Measurements from ENCODE around the gene LCE3E.

The LCE3E gene

DNA sequence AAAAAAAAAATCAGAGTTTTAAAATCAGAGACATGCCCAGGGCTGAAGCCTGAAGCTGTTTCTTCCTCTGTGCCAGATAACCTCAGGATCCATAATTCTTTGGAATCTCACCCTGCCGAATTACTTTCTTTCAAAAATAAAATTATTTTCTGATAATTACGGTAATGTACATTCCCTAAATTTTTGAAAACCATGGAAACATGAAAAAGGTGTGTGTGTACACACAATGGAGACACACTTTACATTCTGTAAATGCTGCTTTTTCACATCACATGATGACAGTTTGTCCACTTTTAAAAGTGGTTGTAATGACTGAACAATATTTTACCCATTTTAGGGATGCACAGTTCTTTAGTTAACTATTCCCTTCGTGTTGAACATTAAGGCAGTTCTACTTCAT lies 30.8 kb downstream of the LCE3E start:
- TF ChIP-seq CREB1 (IDR thresholded peaks at IDR 0.05; ENCODE audit: low read depth) = no peak
- no peak for TF ChIP-seq YY1 (IDR thresholded peaks at IDR 0.05; ENCODE audit: low read depth)
- TF ChIP-seq FOXM1 (IDR thresholded peaks at IDR 0.05; ENCODE audit: borderline replicate concordance, low read depth) = no peak
- TF ChIP-seq, protein P1, sequence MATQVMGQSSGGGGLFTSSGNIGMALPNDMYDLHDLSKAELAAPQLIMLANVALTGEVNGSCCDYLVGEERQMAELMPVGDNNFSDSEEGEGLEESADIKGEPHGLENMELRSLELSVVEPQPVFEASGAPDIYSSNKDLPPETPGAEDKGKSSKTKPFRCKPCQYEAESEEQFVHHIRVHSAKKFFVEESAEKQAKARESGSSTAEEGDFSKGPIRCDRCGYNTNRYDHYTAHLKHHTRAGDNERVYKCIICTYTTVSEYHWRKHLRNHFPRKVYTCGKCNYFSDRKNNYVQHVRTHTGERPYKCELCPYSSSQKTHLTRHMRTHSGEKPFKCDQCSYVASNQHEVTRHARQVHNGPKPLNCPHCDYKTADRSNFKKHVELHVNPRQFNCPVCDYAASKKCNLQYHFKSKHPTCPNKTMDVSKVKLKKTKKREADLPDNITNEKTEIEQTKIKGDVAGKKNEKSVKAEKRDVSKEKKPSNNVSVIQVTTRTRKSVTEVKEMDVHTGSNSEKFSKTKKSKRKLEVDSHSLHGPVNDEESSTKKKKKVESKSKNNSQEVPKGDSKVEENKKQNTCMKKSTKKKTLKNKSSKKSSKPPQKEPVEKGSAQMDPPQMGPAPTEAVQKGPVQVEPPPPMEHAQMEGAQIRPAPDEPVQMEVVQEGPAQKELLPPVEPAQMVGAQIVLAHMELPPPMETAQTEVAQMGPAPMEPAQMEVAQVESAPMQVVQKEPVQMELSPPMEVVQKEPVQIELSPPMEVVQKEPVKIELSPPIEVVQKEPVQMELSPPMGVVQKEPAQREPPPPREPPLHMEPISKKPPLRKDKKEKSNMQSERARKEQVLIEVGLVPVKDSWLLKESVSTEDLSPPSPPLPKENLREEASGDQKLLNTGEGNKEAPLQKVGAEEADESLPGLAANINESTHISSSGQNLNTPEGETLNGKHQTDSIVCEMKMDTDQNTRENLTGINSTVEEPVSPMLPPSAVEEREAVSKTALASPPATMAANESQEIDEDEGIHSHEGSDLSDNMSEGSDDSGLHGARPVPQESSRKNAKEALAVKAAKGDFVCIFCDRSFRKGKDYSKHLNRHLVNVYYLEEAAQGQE (IDR thresholded peaks at IDR 0.05; ENCODE audit: low read depth) = no peak
- TF ChIP-seq TCF12 (IDR thresholded peaks at IDR 0.05; ENCODE audit: low read depth) = no peak
- TF ChIP-seq NFIC (IDR thresholded peaks at IDR 0.05) = no peak
- TF ChIP-seq, protein P2, sequence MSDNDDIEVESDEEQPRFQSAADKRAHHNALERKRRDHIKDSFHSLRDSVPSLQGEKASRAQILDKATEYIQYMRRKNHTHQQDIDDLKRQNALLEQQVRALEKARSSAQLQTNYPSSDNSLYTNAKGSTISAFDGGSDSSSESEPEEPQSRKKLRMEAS (IDR thresholded peaks at IDR 0.05) = no peak
- TF ChIP-seq EGR1 (IDR thresholded peaks at IDR 0.05) = no peak
- TF ChIP-seq TEAD4 (IDR thresholded peaks at IDR 0.05) = no peak
- TF ChIP-seq ZBTB7A (IDR thresholded peaks at IDR 0.05; ENCODE audit: low read depth) = no peak
- no peak for TF ChIP-seq TAF1 (IDR thresholded peaks at IDR 0.05; ENCODE audit: low read depth)
- TF ChIP-seq, protein P3, sequence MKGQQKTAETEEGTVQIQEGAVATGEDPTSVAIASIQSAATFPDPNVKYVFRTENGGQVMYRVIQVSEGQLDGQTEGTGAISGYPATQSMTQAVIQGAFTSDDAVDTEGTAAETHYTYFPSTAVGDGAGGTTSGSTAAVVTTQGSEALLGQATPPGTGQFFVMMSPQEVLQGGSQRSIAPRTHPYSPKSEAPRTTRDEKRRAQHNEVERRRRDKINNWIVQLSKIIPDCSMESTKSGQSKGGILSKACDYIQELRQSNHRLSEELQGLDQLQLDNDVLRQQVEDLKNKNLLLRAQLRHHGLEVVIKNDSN (IDR thresholded peaks at IDR 0.05) = no peak
- no peak for TF ChIP-seq EP300 (IDR thresholded peaks at IDR 0.05; ENCODE audit: borderline replicate concordance)
- no peak for TF ChIP-seq RAD21 (IDR thresholded peaks at IDR 0.05; ENCODE audit: low read depth)
- no peak for TF ChIP-seq CEBPB (IDR thresholded peaks at IDR 0.05)

DNA sequence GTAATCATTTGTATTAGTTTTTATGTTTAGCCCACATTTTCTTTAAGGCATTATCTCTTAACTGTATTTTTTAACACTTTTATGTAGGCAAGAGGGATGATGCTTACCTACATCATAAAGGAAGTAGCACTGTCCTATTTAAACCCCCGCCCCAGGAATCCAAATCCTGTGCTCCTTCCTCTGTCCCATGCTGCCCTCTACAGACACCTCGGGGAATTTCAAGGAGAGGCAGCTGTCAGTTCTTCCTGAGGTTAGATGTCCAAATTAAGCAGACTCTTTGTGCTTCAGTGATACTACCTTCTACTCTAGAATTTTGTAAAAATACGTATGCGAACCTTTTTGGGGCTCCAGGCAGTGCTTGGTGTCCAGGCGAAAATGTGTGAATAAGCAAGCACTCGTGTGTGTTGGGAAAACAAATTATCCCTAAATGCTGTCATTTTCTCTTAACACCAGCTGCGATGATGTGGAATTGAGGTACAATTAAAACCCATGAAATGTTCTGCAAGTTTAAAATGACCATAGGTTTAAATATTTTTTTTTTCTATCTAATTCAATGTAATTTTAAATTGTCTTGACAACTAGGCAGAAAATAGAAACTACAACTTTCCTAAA lies 33.1 kb downstream of the LCE3E start:
- TF ChIP-seq RAD21 (IDR thresholded peaks at IDR 0.05; ENCODE audit: low read depth) (peak; percentile 58), ZBTB7A (IDR thresholded peaks at IDR 0.05; ENCODE audit: low read depth) (no peak)

- no peak for TF ChIP-seq EP300 (IDR thresholded peaks at IDR 0.05; ENCODE audit: borderline replicate concordance)
- no peak for TF ChIP-seq YY1 (IDR thresholded peaks at IDR 0.05; ENCODE audit: low read depth)
Observed at GRCh38 chr1:152525080-152525641, 41.4 kb downstream of the LCE3E start.

GRCh38 chr1:152520561-152521090 lies 46.0 kb downstream of the LCE3E start:
- TF ChIP-seq TCF12 (IDR thresholded peaks at IDR 0.05; ENCODE audit: low read depth) = no peak
- TF ChIP-seq CREB1 (IDR thresholded peaks at IDR 0.05; ENCODE audit: low read depth) = no peak
- no peak for TF ChIP-seq ZBTB7A (IDR thresholded peaks at IDR 0.05; ENCODE audit: low read depth)
- no peak for TF ChIP-seq YY1 (IDR thresholded peaks at IDR 0.05; ENCODE audit: low read depth)
- TF ChIP-seq TEAD4 (IDR thresholded peaks at IDR 0.05) = no peak
- TF ChIP-seq EGR1 (IDR thresholded peaks at IDR 0.05) = no peak
- no peak for TF ChIP-seq NFIC (IDR thresholded peaks at IDR 0.05)
- no peak for TF ChIP-seq RAD21 (IDR thresholded peaks at IDR 0.05; ENCODE audit: low read depth)
- TF ChIP-seq, protein P1 (IDR thresholded peaks at IDR 0.05; ENCODE audit: low read depth) = no peak
- TF ChIP-seq EP300 (IDR thresholded peaks at IDR 0.05; ENCODE audit: borderline replicate concordance) = no peak
- TF ChIP-seq TAF1 (IDR thresholded peaks at IDR 0.05; ENCODE audit: low read depth) = no peak
- no peak for TF ChIP-seq FOXM1 (IDR thresholded peaks at IDR 0.05; ENCODE audit: borderline replicate concordance, low read depth)

DNA sequence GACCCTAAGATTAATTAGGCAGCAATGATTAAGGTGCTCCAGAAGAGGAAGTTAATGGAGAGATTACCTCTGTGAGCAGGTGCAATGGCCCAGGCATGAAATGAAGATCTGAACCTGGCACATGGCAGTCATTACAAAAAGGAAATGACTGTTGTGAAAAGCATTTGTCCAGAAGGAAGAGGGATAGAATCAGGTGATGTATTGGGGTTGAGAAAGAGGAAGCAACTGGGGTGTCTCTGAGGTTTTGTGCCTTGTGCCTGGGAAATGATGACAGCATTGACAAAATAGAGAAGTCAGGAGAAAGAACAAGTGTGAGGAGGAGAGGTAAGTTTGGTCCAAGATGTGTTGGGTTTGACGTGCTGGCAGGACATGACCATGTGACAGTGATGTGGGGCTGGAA lies 46.7 kb downstream of the LCE3E start:
- TF ChIP-seq EGR1 (IDR thresholded peaks at IDR 0.05) = no peak
- no peak for TF ChIP-seq YY1 (IDR thresholded peaks at IDR 0.05; ENCODE audit: low read depth)
- TF ChIP-seq EP300 (IDR thresholded peaks at IDR 0.05; ENCODE audit: borderline replicate concordance) = no peak
- TF ChIP-seq TEAD4 (IDR thresholded peaks at IDR 0.05) = no peak
- TF ChIP-seq TCF12 (IDR thresholded peaks at IDR 0.05; ENCODE audit: low read depth) = no peak
- TF ChIP-seq TAF1 (IDR thresholded peaks at IDR 0.05; ENCODE audit: low read depth) = no peak
- TF ChIP-seq NFIC (IDR thresholded peaks at IDR 0.05) = no peak
- TF ChIP-seq, protein P1 (IDR thresholded peaks at IDR 0.05; ENCODE audit: low read depth) = no peak
- TF ChIP-seq FOXM1 (IDR thresholded peaks at IDR 0.05; ENCODE audit: borderline replicate concordance, low read depth) = no peak
- TF ChIP-seq, protein P2 (IDR thresholded peaks at IDR 0.05) = no peak
- no peak for TF ChIP-seq RAD21 (IDR thresholded peaks at IDR 0.05; ENCODE audit: low read depth)
- no peak for TF ChIP-seq ZBTB7A (IDR thresholded peaks at IDR 0.05; ENCODE audit: low read depth)
- TF ChIP-seq CEBPB (IDR thresholded peaks at IDR 0.05) = no peak
- TF ChIP-seq, protein P3 (IDR thresholded peaks at IDR 0.05) = no peak
- no peak for TF ChIP-seq CREB1 (IDR thresholded peaks at IDR 0.05; ENCODE audit: low read depth)

All from Ishikawa (cell line).